HG03064 (cell line): Measurements from ENCODE around the gene APOBEC3B.
"Not testable (repeated sequence)": the region's sequence is repeated elsewhere in the genome, so short reads cannot be mapped to it uniquely, and the experiment has no call there.

Source experiments
- ATAC-seq: cut with Tn5 transposase; IDR thresholded peaks from one replicate; pipeline ENCODE4 v1.9.1; 2021; ENCODE audit warnings: low read depth; ENCODE audit not compliant: unreplicated experiment

APOBEC3B gene

DNA sequence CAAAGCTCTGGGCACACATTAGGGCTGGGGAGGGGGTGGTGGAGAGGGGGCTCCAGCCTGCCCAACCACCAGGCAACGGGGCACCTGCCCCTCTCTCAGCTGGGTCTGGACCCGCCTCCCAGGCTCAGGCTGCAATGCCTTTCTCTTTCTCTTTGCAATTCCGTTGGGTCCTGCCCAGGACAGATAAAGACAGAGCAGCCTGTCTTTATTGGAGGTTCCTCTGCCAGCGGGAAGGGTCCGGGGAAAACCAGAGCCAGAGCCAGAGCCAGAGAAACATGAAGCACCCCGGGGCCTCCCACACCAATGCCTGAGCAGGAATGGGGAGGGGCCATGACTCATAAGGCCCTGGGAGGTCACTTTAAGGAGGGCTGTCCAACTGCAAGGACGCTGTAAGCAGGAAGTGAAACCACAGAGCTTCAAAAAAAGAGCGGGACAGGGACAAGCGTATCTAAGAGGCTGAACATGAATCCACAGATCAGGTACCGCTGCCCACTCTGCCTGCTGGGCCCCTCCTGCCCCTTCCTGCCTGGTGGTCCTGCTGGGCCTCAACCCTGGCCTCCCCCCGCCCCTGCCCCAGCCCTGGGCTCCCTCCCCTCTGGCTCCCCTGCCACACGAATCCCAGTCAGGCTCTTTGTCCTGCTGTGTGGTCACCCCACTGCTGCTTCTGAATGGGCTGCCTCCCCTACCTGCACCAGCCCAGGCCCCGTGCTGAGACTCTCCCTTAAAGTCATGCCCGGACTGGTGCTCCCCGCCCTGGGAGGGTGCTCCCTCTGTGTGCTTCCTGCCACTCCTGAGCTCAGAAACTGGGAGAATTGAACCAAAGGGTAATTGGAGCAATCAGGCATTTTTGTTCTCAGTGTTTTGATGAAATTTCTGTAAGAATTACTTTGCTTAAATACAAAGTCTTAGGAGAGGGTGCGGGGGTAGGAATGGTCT, at the start of gene APOBEC3B:
Gene APOBEC3B, plus strand, starts transcription at position 356 of the 936 bp plus-strand sequence. Its CDS starts 107 bp downstream, at position 463.
- peak; percentile 52 for ATAC-seq

DNA sequence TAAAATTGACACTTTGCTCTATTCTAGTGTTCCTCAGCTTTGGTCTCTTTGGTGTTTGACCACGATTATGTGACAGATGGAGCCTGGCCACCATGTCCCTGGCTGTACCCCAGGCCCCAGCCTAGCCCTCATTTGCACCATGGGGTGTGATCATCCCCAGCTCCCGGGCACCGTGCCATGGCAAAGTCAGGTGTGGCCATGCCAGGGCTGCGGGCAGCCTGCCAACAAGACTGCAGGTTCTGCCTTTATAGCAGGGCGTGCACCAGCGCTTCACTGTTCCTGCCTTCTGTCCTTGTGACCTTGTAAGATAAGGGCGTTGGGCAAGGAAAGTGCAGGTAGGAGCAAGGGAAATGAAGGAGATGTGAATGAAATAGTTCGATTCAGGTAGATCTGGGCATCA, 47.1 kb upstream of the APOBEC3B start:
- ATAC-seq, result no peak

DNA sequence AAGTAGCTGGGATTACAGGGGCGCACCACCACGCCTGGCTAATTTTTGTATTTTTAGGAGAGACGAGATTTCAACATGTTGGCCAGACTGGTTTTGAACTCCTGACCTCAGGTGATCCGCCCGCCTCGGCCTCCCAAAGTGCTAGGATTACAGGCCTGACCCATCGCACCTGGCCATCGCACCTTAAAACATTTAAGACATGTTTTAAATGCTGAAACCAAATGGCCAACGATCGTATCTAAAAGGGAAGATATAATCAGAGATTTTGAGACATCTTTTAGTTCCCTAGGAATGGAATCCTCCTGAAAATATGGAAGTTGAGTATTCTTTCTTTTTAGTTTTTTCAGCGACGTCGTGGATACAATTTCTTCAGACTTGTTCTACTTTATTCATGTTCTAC, 46.5 kb upstream of the APOBEC3B start:
- ATAC-seq, result no peak

DNA sequence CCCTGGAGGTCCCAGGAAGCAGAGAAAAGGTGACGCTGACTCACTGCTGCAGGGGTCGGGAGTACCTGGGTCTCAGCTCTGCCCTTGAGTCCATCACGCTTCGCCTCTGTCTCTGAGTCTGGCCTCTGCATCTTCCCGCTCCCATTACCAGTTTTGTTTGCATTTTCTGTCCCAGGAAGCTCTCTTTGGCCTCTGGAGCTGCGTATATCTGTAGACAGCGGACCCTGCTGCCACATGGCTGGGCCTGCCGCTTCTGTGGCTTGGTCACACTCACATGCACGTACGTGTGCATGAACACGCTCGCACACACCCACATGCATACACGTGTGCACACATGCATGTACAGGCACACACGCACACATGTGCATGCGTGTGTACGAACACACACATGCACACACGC, 45.6 kb upstream of the APOBEC3B start:
- ATAC-seq, result no peak

DNA sequence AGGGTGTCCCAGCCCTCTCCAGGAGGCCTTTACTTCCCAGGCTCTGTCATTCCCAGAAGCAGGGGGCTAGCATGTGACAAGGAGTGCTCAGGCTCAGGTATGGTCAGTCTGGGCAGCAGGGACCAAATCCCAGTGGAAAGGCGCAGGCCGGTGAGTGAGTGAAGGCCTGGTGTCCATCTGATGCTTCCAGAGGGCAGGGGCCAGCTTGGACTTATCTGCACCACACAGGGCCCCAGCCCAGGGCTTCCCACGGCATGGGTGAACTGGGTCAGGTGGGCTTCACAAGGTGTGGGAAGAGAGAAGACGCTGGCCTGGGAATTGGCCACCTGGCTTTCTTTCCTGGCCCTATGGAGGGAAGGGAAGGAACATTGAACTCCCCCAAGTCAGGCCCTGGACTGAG, 45.1 kb upstream of the APOBEC3B start:
- no peak for ATAC-seq

DNA sequence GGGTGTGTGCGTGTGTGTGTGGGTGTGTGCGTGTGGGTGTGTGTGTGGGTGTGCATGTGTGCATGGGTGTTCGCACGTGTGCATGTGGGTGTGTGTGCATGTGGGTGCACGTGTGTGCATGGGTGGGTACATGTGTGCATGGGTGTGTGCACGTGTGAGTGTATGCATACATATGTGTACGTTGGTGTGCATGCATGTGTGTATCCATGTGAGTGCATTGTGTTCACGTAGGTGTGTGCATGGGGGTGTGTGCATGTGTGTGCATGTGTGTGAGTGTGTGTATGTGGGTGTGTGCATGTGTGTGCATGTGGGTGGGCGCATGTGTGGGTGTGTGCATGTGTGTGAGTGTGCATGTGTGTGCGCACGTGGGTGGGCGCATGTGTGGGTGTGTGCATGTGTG, 44.6 kb upstream of the APOBEC3B start:
- no peak for ATAC-seq

DNA sequence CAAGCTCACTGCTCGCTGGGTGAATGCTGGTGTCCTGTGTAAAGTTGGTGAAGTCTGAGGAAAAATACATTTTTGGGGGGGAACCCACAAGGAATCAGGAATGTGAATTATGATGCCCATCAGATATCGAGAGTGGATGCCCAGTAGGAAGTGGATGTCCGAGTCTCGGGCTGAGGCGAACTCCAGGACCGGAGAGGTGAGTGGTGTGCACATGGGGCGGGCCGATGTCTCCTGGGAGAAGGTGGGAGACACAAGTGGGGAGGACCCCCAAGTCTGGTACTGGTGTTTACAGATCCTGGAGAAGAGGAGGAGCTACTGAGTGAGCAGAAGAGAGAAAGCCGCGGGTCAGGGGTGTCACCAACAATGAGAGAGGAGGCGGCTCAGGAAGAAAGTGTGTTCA, 43.9 kb upstream of the APOBEC3B start:
- no peak for ATAC-seq

DNA sequence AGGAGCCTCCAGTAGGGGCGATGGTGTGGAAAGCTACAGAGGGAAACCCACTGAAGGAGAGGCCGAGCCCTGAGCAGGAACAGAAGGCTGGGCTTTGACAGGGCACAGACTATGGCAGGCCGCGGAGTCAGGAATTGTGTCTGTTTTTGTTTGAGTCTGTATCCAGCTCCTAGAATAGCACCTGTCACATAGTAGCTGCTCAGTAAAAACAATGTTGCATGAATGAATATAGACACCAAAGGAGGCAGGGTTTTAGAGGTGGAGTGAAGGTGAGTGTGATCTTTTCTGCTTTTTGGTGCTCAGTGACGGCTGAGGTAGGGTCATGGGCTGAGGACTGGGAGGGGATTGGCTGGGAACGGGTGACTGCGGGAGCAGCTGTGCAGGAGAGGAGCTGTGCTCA, 43.2 kb upstream of the APOBEC3B start:
- ATAC-seq, result no peak

DNA sequence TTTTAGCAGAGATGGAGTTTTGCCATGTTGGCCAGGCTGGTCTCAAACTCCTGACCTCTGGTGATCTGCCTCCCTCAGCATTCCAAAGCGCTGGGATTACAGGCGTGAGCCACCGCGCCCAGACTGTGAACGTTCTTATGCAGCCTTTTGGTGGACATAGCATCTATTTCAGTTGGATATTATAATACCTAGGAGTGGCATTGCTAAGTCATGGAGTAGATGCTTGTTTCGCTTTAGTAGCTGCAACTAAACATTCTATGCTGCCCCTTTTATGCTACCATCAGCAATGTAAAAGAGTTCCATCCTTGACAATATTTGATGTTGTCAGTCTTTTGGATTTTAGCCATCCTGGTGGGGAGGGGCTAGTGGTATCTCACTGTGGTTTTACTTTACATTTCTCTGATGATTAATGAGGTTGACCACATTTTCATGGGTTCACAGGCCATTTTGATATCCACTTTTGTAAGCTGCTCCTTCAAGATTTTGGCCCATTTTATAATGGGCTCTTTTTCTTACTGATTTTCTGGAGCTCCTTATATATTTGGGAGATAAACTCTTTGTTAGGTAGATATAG, 41.2 kb upstream of the APOBEC3B start:
- ATAC-seq, result no peak

DNA sequence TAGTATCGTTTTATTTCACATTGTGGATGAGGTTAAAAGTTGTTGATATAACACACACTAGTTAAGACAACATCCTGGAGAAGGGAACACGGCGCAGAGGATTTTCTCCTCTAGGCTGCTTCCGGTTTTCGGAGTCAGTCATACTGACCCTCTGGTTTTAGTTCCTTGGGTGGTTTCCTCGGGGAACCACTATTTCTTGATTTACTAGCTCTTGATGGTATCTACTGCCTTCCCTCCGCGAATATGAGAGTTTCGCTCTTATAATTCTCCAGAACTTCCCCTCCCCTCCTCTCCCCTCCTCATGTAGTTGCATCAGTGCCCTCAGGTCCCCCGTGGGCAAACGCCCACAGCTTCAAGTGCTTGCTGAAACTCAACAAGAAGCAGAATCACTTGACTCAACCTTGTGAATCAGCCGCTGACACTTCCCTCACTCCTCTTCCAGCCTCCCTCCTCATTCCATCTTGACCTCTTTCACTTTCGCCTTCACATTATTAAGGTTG, 40.6 kb upstream of the APOBEC3B start:
- peak; percentile 65 for ATAC-seq

DNA sequence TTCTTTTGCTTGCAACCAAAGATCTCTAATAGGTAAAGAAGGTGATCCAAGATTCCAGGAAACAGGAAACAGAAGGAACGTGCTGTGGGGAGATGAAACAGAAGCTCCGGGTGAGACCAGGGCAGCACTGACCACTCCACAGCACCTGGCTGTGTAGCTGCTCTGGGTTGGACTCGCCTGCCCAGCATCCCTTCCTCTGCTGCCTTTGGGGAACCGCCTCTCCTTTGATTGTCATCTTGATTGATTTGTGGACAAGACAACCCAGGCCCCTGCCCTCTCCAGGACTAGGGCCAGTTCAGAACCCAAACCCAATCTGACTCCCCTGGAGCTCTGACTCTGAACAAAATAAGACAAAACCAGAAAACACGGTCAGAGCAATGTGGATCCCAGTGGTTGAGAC, 39.4 kb upstream of the APOBEC3B start:
- no peak for ATAC-seq

DNA sequence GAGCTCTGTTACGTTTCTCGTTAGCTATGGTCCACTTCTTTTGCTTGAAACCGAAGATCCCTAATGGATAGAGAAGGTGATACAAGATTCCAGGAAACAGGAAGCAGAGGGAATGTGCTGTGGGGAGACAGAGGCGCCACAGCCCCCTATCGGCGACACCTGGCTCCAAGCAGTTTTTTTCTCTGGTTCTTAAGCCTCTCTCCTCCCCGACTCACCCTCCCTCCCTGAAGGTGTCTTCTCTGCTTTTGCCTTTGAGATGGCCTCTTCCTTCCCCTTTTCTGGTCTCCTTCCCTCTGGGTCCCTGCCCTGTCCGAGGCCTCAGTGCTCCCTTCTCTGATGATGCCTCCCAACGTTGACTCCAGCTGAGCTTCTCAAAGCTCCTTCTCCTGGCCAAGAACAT, 38.9 kb upstream of the APOBEC3B start:
- no peak for ATAC-seq

DNA sequence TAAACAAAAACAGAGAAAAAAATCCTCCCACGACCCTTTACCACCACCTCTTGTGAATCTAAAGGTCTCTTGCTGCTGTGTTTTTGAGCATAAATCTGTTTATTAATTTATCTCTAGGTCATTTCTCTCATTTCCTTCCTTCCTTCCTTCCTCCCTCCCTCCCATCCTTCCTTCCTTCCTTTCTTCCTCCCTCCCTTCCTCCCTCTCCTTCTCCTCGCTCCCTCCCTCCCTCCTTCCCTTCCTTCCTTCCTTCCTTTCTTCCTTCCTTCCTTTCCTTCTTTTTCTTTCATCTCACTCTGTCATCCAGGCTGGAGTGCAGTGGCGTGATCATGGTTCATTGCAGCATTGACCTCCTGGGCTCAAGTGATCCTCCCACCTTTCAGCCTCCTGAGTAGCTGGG, 38.3 kb upstream of the APOBEC3B start:
- ATAC-seq, result no peak

DNA sequence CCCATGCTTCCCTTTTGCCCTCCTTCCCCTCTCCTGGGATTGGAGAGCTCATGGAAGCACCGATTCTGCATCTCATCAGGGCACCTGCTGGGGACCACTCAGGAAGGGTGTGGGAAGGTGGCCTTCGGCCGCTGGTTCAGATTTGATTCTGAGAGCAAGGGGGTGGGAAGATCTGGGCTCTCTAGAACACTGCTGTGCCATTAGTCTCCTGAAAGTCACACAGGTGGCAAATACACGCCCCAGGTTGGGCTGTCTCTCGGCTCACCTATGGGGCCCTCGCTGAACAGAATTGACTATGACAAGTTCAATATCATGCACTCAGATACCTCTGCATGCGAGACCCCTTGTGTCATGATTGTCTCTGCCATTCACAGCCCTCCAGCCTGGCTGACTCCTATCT, 37.5 kb upstream of the APOBEC3B start:
- ATAC-seq, result no peak

DNA sequence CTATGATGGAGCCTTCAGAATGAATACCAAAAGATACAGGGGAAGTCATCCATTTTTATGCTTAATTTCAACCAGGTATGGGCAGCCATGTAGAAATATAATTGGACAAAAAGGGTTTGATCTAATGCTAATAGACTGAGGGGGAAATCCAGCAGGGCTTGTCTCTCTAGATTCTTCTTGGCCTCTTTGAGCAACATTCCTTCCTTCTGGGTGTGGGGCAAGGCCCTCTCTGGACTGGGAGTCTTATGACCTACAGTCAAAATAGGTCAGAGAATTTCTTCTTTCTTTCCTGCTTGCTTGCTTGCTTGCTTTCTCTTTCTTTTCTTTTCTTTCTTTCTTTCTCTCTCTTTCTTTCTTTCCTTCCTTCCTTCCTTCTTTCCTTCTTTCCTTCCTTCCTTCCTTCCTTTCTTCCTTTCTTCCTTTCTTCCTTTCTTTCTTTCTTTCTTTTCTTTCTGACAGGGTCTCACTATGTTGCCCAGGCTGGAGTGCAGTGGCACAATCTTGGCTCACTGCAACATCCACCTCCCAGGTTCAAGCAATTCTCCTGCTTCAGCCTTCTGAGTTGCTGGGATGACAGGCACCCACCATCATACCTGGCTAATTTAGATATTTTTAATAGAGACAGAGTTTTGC, 36.3 kb upstream of the APOBEC3B start:
- not testable (repeated sequence) for ATAC-seq

DNA sequence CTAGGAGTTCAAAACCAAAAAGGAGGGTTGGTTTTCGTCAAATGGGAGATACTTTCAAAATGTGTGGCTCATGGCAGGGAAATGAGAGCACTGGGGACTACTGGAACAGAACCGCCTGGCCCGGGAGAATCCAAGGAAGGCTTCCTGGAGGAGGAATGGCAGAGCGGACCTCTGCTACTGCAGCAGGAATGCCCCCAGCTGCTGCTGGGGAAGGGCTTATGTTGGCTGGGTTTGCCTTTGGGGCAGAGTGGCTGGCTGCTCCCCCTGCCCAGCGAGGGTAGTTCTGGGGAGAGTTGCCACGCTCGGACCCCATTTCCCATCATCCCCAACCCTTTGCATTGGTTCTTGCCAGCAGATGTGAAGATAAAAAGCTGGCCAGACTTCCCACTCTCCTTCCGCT, 35.4 kb upstream of the APOBEC3B start:
- no peak for ATAC-seq

DNA sequence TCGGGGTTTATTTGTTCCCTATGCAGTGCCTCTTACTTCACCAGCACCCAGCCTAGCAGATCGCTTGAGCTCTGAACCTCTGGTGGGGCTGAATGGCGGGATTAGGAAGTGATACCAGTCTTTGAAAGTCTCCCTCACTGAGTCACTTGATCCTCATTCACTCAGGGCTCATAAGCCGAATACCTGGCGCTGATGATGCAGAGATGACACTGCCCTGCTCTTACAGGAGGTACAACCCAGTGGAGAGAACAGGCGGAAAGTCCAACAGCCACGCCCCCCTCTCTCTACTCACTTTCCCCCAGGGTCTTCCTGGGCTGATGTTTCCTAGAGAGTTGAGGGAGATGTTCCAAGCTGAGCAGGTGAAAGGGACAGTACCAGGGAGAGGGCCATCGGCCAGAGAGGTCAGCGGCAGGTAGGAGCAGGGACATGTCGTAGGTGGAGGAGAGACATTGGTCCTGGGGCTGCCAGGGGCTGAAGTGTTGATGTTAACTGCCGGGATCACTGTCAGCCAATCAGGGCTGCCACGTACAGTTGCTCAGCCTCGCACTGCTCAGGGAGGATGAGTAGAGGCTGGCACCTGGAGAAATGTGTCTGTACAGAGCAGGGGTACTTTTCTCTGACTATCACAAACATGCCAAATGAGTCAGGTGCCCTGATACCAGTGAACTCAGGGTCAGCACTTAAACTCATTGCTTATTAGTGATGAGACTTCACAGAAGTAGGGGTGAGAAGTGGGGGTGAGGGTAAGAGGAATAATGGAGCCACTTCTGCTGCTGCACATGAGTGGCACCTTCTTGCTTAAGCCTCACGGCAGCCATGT, 34.6 kb upstream of the APOBEC3B start:
- ATAC-seq, result no peak

DNA sequence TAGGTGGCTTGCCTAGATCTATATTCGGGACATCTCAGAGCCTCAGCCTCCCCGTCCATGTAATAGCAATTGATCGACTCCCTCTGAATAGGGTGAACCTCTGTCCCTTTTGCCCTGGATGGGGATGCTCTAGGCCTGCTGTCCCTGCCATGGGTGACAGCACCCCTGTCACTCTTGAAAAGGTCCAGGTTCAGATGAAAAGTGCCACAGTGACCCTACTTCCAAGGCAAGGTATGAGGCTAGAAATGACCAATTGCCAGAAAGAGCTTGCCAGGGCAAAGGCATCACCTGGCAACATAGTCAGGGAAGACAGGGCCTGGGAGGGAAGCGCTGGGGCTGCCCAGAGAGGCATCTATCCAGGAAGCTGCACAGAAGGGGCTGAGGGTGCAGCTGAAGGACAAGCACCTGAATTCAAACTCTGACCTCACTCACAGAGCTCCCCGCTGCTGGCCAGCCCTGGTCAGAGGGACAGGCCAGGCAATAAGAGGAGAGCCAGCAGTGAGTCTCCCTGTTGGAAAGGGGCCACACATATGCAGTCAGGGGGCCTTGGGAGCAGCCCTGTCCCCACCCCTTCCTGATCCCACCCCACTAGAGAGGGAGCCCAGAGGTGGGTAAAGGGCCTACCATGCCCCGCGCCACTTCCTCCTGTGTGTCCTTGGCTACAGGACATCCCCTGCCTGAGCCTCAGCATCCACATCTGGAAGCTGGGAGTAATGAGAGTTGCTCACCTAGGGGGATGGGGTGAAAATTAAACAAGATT, 33.8 kb upstream of the APOBEC3B start:
- no peak for ATAC-seq

DNA sequence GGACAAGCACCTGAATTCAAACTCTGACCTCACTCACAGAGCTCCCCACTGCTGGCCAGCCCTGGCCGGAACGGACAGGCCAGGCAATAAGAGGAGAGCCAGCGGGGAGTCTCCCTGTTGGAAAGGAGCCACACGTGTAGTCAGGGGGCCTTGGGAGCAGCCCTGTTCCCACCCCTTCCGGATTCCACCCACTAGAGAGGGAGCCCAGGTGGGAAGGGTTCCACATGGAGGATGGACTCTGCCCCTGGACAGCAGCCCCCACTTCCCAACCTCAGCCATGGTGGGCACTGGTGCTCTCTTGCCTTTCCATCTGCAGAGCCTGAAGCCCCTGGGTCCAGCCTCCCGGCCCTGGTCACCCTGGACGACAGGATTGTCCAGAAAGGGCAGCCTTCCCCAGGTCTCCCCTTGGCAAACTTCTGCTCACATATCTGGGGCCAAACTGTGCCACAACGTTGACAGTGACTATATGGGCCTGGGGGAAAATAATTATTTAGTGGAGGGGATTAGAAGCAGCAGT, 32.2 kb upstream of the APOBEC3B start:
- no peak for ATAC-seq
